ENCODE results near the gene RDX.

DNA sequence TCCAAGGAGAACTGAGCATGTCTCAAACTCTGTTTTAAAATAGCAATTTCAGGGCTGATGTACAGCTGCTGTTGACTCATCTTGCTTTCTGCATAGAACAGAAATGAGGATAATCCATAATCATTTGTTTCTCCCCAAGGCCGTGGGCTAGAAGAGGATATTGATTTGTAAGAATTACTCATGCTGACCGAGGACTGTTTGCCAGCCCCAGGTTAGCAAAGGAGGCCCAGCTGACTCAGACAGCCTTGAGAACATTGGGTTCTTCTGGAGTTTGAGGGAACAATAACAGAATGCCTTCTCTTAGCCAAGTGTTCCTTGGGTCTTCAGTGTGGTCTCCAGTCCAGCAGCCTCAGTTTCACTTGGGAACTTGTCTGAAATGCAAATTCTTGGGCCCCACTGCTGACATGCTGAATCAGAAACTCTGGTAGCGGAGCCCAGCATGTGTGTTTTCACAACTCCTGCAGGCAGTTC lies 111.3 kb downstream of the RDX start:
- TF ChIP-seq, protein P1, sequence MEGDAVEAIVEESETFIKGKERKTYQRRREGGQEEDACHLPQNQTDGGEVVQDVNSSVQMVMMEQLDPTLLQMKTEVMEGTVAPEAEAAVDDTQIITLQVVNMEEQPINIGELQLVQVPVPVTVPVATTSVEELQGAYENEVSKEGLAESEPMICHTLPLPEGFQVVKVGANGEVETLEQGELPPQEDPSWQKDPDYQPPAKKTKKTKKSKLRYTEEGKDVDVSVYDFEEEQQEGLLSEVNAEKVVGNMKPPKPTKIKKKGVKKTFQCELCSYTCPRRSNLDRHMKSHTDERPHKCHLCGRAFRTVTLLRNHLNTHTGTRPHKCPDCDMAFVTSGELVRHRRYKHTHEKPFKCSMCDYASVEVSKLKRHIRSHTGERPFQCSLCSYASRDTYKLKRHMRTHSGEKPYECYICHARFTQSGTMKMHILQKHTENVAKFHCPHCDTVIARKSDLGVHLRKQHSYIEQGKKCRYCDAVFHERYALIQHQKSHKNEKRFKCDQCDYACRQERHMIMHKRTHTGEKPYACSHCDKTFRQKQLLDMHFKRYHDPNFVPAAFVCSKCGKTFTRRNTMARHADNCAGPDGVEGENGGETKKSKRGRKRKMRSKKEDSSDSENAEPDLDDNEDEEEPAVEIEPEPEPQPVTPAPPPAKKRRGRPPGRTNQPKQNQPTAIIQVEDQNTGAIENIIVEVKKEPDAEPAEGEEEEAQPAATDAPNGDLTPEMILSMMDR (IDR thresholded peaks at IDR 0.05; ENCODE audit: insufficient read depth, low read length, poor library complexity, severe bottlenecking) = no peak
- no peak for TF ChIP-seq EZH2phosphoT487 (conservative IDR thresholded peaks at IDR 0.05; ENCODE audit: low read length)

Measured in SU-DHL-6 (cell line).